HPDE6-E6E7 (cell line): ENCODE data around the gene PDE4C.

ENCODE experiments used
- DNase-seq: peaks from one replicate; pipeline ENCODE4 v3.0.0; 2011; ENCODE audit warnings: missing footprints; ENCODE audit errors: extremely low spot score

The PDE4C gene

GRCh38 chr19:18198374-18198773, 27.9 kb downstream of the PDE4C start:
- no peak for DNase-seq

DNA sequence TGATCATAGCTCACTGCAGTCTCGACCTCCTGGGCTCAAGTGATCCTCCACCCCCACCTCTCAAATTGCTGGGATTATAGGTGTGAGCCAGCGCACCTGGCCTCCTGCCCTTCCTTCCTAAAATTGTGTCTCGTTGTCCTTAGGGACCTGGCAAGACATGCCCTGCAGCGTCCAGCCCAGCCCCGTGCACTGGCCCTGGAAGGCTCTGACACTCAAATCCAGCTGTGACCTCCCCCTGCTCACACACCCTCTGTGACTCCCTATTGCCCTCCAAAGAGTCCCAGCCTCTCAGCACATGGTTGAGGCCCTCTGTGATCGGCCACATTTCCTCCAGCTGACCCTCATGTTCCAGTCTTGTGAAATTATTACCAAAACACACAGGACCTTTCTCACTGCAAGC, 28.3 kb downstream of the PDE4C start:
- no peak for DNase-seq

DNA sequence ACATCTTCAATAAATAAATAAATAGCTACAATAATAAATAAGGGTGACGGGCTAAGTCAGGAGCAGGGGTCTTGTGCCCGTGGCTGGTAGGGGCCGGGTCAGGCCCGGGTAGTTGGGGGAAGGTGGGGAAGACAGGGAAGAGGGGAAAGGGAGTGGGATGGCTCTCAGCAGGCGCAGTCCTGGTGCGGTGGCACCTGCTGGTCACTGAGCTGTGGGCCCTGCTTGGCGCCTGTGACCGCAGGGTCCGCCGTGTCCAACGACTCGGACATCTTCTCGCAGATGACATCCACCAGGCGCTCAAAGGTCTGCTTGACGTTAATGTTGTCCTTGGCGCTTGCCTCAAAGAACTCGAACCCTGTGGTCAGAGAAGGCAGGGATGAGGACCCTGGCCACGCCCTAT, 28.9 kb downstream of the PDE4C start:
- no peak for DNase-seq

DNA sequence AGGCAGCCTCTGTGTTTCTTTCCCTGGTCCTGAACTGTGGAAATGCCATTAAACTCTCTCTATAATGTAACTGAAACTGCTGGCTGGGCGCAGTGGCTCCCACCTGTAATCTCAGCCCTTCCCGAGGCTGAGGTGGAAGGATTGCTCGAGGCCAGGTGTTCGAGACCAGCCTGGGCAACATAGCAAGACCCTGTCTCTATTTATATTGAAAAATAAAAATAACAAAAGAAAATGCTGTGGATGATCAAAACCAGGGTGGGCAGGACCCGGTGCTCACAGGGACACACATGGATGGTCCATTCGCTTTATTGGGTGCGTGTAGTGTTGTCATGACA, 29.8 kb downstream of the PDE4C start:
- no peak for DNase-seq

DNA sequence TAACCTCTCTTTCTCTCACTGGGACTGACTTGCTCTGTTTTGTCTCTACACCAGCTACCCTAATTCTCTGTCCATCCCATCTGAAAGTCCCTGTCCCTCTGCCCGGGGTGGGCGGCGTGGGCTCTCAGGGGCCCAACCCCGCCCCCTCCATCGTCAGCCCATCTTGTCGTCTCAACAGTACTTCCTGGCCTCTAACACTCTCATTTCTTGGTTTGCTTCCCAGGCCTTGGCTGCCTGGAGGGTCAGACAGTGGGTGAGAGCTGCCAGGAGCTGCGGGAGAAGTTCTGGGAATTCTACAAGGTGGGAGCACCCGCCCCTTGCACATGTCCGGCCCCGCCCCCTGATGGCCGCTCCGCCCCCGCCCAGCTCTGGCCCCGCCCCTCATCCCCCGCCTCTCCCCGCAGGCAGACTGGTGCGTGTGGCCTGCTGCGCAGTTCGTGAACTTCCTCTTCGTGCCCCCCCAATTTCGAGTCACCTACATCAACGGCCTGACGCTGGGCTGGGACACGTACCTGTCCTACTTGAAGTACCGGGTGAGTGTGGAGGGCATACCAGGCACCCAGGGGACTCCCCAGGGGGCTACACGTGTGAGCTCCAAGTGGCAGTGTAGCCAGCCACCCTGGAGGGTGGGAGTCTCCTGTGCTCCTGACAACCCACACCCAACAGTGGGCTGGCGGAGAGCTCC, 31.5 kb downstream of the PDE4C start:
- no peak for DNase-seq

DNA sequence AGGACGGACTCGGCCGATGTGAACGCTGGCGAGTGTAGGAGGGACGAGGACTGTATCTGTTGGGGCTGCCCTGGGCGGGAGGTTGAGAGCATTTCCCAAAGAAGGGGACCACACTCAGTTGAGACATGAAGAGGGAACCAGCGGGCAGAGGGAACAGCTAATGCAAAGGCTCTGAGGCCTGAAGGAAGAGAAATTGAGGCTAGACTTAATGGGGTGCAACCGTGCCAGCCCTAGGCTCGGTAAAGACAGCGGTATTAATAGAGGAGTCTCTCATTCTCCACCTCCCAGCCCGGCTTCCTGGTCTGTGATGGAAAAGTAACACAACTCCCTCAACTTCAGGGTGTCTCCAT, 32.1 kb downstream of the PDE4C start:
- DNase-seq, result no peak

GRCh38 chr19:18193388-18194180, 32.7 kb downstream of the PDE4C start:
- no peak for DNase-seq

DNA sequence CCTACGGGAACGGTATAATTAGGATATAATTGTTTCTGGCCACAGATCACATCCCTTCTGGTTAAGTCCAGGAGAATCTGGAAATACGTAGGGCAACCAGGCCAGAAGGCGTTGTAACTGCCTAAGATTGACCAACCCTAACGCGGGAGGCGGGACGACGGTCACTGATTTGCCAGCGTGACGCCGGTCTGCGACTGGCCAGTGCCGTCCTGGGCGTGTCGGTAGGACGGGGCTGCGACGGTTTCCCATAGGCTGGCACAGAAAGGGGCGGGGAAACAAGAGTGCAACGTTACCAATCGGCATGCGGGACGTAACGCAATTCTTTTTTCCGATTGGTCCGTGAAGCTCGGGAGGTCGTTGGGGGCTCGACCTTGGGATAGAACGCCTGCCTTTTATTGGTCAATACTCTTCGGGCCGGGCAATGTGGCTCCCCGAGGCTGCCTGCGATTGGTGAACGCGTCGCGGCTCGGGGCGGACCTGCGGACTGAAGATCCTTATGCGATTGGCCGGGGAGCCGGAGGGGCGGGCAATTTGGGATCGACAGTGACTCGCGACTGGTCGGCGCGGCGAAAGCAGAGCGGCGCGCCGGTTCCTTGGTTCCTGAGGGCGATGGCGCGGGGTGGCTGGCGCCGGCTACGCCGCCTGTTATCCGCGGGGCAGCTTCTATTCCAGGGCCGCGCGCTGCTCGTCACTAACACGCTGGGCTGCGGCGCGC, 33.4 kb downstream of the PDE4C start, which contains the start of gene MPV17L2:
TSS of gene MPV17L2 (plus strand) at position 546 of the 715 bp plus-strand sequence. CDS start at position 610, 64 bp downstream.
- peak; percentile 92 for DNase-seq

DNA sequence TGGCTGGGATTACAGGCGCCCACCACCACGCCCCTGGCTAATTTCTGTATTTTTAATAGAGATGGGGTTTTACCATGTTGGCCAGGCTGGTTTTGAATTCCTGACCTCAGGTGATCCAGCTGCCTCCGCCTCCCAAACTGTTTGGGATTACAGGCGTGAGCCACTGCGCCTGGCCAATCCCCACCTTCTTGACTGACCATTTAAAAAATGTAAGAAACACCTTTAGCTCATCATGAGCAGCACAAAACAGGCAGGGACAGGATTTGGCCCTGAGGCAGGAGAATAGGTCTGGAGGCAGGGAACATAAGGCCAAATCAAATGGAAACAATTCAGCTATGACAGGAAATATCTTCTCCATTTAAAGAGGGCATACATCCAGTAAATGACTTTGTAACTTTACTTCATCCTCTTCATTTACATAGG, 34.6 kb downstream of the PDE4C start:
- DNase-seq, result no peak

GRCh38 chr19:18190278-18190677, 36.0 kb downstream of the PDE4C start:
- DNase-seq, result no peak

DNA sequence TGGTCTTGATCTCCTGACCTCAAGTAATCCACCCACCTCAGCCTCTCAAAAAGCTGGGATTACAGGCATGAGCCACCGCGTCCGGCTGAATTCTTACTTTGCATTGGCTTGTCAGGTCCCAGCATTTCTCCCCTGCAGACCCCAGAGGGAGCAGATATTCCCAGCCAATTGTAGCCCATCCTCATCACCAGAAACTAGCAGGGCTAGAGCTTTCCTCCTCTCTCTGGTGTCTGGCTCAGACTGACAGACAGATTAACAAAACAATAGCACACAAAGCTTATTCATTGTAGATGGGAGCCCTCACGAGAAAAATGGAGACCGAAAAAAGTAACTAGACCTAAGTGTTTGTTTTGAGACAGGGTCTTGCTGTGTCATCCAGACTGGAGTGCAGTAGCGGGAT, 40.7 kb downstream of the PDE4C start:
- DNase-seq, result no peak

- no peak for DNase-seq
Measured at GRCh38 chr19:18183529-18183928, 42.7 kb downstream of the PDE4C start.

GRCh38 chr19:18179957-18180356, 46.3 kb downstream of the PDE4C start:
- DNase-seq, result no peak

DNA sequence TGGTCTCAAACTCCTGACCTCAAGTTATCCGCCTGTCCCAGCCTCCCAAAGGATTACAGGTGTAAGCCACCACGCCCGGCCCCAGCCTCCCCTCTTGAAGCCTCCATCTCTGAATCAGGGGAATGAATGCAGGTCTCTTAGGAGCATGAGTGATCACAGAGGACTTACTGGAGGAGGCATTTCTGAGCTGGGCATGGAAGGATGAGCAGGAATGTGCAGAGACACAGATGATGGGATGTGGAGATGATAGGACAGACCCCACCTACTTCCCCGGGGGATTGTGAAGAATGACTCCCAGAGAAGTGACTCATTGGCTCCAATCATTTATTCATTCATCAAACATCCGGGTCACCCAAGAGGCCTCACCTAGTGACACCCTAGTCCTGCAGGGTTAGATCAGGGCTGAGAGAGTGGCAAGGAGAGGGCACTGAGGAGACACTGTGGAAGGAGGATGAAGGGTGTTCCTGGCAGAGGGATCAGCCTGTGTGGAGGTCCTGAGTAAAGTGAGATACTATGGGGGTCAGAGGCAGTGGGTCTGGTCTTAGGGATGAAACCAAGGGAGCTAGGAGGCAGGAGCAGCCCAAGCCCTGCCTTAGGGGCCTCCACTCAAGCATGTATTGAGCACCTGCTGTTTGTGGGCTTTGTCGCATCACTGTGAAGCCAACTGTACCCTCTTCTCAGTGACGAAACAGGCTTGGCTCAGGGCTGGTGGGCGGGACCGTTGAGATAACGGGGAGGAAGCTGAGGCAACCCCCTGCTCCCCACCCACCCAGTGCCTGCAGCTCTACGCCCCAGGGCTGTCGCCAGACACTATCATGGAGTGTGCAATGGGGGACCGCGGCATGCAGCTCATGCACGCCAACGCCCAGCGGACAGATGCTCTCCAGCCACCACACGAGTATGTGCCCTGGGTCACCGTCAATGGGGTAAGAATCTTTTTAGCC, 49.6 kb downstream of the PDE4C start:
- DNase-seq, result no peak

- no peak for DNase-seq
Measured at GRCh38 chr19:18174983-18175382, 51.3 kb downstream of the PDE4C start.
